Lung (tissue), 12 donors: ENCODE measurements around the gene MIOS. TPM values are rescaled to one million over a fixed set of nuclear protein-coding genes. Genes with fewer than 3 reads are reported as not detected.

ENCODE experiments used
- ATAC-seq: fragments of 200-7000 bp; cut with Tn5 transposase; one replicate; pipeline ENCODE4 v1.9.1; 2020; ENCODE audit warnings: moderate number of reproducible peaks; ENCODE audit not compliant: insufficient read depth, low FRiP score
- DNase-seq, 3 donors: peaks; one replicate each; pipeline ENCODE4 v3.0.0-alpha.2; 2013 to 2017
- H3K27ac ChIP-seq, 2 donors: one replicate each; pipeline ENCODE4 v1.5.1; 2013; ENCODE audit warnings: mild to moderate bottlenecking in 2 of 2, moderate library complexity in 2 of 2, control low read depth in 1 of 2, inconsistent platforms in 1 of 2, low read depth in 1 of 2, low read length in 1 of 2
- H3K27me3 ChIP-seq, 3 donors: one replicate each; pipeline ENCODE4 v1.5.1; 2013; ENCODE audit warnings: low read length in 2 of 3; ENCODE audit not compliant: control insufficient read depth in 3 of 3, insufficient read depth in 3 of 3
- H3K36me3 ChIP-seq, 4 donors: one replicate each; pipeline ENCODE4 v1.5.1; 2013; ENCODE audit warnings: low read length in 4 of 4, mild to moderate bottlenecking in 1 of 4, moderate library complexity in 1 of 4; ENCODE audit not compliant: control insufficient read depth in 4 of 4, insufficient read depth in 4 of 4
- H3K4me1 ChIP-seq, 5 donors: one replicate each; pipeline ENCODE4 v1.5.1; 2013; ENCODE audit warnings: low read length in 5 of 5, mild to moderate bottlenecking in 2 of 5, moderate library complexity in 1 of 5; ENCODE audit not compliant: control insufficient read depth in 5 of 5, insufficient read depth in 5 of 5
- H3K4me3 ChIP-seq: one replicate; pipeline ENCODE4 v1.5.1; 2013; ENCODE audit warnings: mild to moderate bottlenecking, control low read depth, moderate library complexity
- H3K9ac ChIP-seq, 2 donors: one replicate each; pipeline ENCODE4 v1.5.1; 2013; ENCODE audit warnings: low read length in 2 of 2, control low read depth in 1 of 2; ENCODE audit not compliant: insufficient read depth in 1 of 2
- H3K9me3 ChIP-seq, 4 donors: one replicate each; pipeline ENCODE4 v1.5.1; 2013; ENCODE audit warnings: low read length in 3 of 4, mild to moderate bottlenecking in 1 of 4, moderate library complexity in 1 of 4; ENCODE audit not compliant: control insufficient read depth in 4 of 4, insufficient read depth in 3 of 4
- WGBS, 2 donors: extraction: QIAGEN DNeasy Blood & Tissue Kit; methylation state at CpG; one replicate each; pipeline ENCODE4 v1.1.7; 2013; 5-methylcytosine and 5-hydroxymethylcytosine counted together
- polyA plus RNA-seq, 2 donors: library from polyadenylated mRNA; stranded (reverse); fragments of 200-250 nt; gene quantifications; one replicate each; pipeline ENCODE4 v1.2.1, GENCODE V29; 2013
- total RNA-seq, 2 donors: library from RNA; depleted of rRNA in 1 of 2; stranded (reverse); fragments of >200 nt in 1 of 2; gene quantifications; one replicate each; pipeline ENCODE4 v1.2.1, GENCODE V29; 2014 to 2021
- TF ChIP-seq, protein P1 (sequence below): IDR thresholded peaks from 2 replicates; pipeline ENCODE4 v1.5.1; 2012; ENCODE audit warnings: mild to moderate bottlenecking; ENCODE audit errors: control extremely low read depth, extremely low read depth
- donor health status: control.
- donor health status: control.
- donor health status: Bipolar disorder and iron deficiency.
- donor health status: healthy.
- donor health status: DM: yes; HTN: yes; CAD: no.

Gene MIOS
- total and polyA plus RNA-seq, 4 donors = 8.7 to 45.6 (median 24.0) TPM

DNA sequence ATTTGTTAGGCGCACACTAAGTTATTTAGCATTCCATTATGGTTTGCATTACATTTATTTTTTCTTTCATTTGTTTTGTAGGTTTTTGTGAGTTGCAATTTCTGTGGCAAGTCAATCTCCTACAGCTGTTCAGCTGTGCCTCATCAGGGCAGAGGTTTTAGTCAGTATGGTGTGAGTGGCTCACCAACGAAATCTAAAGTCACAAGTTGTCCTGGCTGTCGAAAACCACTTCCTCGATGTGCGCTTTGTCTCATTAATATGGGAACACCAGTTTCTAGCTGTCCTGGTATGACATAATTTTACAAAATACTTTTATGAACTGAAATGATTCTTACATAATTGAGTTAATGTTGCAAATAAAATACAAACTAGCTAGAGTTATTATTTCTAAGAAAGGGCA is 29.5 kb downstream of the MIOS start:
- no peak for ATAC-seq
- TF ChIP-seq, protein P1, sequence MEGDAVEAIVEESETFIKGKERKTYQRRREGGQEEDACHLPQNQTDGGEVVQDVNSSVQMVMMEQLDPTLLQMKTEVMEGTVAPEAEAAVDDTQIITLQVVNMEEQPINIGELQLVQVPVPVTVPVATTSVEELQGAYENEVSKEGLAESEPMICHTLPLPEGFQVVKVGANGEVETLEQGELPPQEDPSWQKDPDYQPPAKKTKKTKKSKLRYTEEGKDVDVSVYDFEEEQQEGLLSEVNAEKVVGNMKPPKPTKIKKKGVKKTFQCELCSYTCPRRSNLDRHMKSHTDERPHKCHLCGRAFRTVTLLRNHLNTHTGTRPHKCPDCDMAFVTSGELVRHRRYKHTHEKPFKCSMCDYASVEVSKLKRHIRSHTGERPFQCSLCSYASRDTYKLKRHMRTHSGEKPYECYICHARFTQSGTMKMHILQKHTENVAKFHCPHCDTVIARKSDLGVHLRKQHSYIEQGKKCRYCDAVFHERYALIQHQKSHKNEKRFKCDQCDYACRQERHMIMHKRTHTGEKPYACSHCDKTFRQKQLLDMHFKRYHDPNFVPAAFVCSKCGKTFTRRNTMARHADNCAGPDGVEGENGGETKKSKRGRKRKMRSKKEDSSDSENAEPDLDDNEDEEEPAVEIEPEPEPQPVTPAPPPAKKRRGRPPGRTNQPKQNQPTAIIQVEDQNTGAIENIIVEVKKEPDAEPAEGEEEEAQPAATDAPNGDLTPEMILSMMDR = no peak
- WGBS, 2 donors = 48 to 72% methylated on average over 5 of the region's 5 CpGs

DNA sequence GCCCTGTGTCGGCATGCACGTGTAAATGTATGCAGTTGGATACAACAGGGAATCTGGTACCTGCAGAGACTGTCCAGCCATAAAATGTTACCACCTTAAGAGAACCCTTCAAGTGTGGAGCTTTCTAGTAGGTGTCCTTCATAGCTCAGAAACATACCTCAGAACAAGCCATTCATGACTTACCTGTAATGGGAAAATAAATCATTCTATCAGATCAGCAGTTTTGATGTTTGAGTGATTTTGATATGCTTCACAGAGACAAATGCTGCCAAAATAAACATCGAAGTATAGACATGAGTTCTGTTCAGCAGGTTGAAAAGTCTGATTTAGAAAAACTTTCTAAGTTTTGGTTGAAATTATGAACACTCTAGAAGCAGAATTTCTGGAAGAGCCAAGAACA is 40.3 kb downstream of the MIOS start:
- Histone ChIP-seq H3K27me3 (no peaks in the 10 kb centered on the region), H3K9me3 (no peaks in the 10 kb centered on the region), H3K4me3 (no peak overlapping the region), H3K36me3 (peaks cover 0 to 6% (median 0%) of the 10 kb centered on the region in 4 donors), H3K4me1 (no peaks in the 10 kb centered on the region), H3K9ac (no peak overlapping the region), H3K27ac (no peak overlapping the region)
- DNase-seq (no peak), ATAC-seq (no peak)
- 64 to 83% methylated on average over 3 of the region's 3 CpGs for whole genome bisulfite sequencing, 2 donors
- TF ChIP-seq, protein P1 = no peak

More for the DNA sequence above, 29.5 kb downstream of the MIOS start:
- DNase-seq = no peak
- Histone ChIP-seq H3K9ac (no peak overlapping the region), H3K4me1 (no peaks in the 10 kb centered on the region), H3K27ac (no peak overlapping the region), H3K36me3 (peaks cover 5 to 16% (median 8%) of the 10 kb centered on the region in 4 donors), H3K9me3 (no peaks in the 10 kb centered on the region), H3K4me3 (no peak overlapping the region), H3K27me3 (no peaks in the 10 kb centered on the region)

DNA sequence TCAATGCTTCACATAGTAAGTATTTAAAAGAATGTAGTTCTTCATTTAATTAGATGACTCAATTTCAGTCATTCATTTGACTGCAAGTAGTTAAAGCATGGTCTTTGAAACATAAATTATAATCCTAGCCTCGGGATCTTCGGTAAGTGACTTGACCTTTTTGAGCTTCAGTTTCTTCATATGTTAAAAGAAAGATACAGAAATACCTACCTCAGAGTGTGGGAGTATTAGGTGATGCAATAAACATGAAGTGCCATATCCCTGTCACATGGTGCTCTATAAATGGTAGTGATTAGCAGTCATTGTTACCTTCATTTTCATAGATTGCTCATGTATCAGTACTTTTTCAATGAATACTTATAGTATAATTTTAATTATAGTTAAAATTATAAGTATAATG is 42.6 kb downstream of the MIOS start:
- 94 to 96% methylated on average over 2 of the region's 2 CpGs for WGBS, 2 donors
- DNase-seq = no peak
- peaks cover 0 to 6% (median 0%) of the 10 kb centered on the region in 4 donors for H3K36me3 ChIP-seq

More for the DNA sequence above, 42.6 kb downstream of the MIOS start:
- Histone ChIP-seq H3K9ac (no peak overlapping the region), H3K9me3 (no peaks in the 10 kb centered on the region), H3K4me1 (no peaks in the 10 kb centered on the region), H3K4me3 (no peak overlapping the region), H3K27ac (no peak overlapping the region), H3K27me3 (no peaks in the 10 kb centered on the region)
- TF ChIP-seq, protein P1 = no peak
- no peak for ATAC-seq
